LoVo (cell line): Measurements from ENCODE around the gene FAM149B1.
"Not testable (repeated sequence)": the region's sequence is repeated elsewhere in the genome, so short reads cannot be mapped to it uniquely, and the experiment has no call there.

ENCODE experiments used
- DNase-seq: peaks from one replicate; pipeline ENCODE4 v3.0.0-alpha.2; 2016; ENCODE audit warnings: low spot score

FAM149B1 gene

GRCh38 chr10:73167783-73168464 is at the start of gene FAM149B1, which contains the start of gene ECD:
FAM149B1 (plus strand) TSS chr10:73168119; CDS start chr10:73168340, 221 bp downstream.
ECD (minus strand) TSS chr10:73168008; CDS start chr10:73163937, 4,071 bp downstream.
- DNase-seq = peak; percentile 94

DNA sequence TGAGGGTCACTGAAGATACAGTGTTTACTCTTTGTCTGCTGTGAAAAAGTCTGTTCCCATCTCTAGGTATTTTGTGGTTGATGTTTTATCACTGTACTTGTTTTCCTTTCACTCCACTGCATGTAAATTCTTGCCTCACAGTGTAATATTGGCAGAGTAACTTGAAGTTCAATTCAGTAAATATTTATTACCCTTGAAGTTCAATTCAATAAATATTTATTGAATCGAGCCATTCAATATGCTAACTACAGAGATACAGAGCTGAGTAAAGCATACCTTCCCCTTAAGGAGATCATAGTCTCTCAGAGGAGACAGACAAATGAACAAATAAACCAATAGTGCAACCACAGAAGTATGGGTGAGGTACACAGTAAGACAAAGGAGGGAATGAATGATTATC is 48.5 kb upstream of the FAM149B1 start:
- no peak for DNase-seq

GRCh38 chr10:73119952-73120351 is 48.0 kb upstream of the FAM149B1 start:
- DNase-seq = no peak

- no peak for DNase-seq
Observed at GRCh38 chr10:73126343-73126742, 41.6 kb upstream of the FAM149B1 start.

DNA sequence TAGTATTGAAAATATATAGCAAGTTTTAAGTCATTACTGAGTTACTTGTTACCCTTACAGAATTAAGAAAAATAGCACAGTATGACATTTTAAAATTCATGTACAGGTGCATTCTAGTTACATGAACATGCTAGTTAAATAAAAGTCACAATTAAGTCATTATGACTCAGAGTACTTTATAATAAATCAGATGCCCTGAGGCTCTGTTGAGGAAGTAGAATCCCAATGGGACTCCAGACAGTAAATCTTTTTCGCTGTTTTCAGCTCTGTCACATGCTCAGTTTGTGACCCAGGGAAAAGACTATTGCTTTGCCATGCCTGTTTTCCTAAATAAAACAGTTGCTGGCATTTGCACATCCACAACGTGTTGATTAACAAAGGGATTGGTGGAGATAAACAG is 36.6 kb upstream of the FAM149B1 start:
- no peak for DNase-seq

DNA sequence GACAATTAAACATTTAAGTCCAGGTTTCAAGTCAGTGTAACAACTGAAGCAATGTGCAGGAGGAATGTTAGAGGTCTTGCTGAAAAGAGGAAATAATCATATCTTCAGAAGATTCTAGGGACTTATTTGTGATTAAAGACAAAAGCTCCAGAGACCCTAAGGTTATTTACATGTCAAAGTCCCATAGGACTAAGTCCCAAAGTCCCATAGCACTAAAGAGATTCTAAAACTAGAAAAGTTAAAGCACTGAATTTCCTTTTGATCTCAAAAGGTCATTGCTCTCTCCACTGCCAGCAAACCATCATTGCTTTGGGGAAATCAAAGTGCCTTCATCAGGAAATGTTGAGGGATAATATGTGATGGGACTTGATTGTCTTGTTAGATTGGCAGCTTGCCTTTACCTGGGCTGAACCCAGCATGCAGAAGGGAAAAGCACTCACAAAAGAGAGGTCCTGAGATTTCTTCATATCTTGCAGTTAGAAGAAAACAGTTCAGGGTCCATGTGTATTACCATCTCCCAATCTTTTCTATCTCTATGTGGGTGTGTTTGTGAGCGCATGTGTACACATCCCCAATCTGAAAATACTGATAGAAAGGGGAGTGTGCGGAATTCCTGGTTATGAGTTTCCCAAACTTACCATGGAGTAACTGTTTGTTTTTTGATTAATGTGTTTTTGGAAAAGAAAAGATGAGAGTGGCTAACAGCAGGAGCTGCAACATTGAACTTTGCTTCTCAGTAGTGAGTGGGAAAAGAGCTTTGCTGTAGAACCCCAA is 35.8 kb upstream of the FAM149B1 start:
- no peak for DNase-seq

DNA sequence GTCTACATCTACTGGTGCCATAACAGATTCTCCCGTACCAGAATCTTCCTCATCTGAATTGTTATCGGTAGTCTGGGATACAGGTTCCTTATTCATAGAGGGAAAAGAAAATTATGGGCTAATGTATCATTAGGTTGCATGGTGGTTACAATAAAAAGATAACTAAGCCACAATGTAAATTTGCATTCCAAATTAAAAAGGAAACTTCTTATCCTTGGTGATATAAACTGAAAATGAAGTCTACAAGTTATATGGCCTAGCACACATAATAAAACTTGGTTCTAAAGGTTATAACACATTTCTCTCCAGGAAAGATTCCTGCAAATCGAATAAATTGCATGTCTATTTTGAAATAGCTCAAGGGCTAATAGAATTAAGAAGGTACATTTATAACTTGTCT is 33.2 kb upstream of the FAM149B1 start:
- DNase-seq = no peak

DNA sequence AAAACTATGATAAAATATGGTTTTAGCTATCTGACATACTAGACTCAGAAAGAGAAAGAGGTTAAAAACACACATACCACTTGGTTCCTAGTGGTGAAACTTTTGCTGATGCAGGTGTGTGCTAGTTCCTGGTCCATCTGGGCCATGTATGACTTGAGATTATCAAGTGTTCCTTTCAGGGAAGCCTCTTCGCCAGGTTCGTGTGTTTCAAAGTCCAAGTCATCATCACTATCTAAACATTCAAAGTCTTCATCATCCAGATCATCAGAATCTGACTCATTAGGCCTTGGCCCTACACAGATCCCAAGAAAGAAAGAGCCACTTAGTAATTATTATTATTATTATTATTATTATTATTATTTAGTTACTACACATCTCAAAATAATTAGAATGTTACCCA is 31.3 kb upstream of the FAM149B1 start:
- DNase-seq = no peak

GRCh38 chr10:73139251-73139650 is 28.7 kb upstream of the FAM149B1 start:
- no peak for DNase-seq

DNA sequence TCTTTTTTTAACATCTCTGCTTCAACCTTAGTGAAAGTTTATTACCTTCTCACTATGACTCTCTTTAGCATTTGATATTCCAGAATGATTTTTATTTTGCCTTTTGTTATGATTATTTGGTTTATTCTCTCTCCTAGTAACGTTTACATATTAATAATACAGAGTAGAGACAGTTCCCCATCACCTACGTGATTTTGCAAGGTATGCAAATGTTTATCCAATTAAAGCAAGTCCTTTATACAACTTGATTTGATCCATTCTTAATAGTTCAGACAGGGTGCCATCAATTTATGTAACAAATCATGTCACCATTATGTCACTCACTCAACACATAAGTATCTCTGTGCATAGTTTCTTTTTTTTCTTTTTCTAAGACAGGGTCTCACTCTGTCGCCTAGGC is 26.3 kb upstream of the FAM149B1 start:
- DNase-seq = no peak

- DNase-seq = not testable (repeated sequence)
Observed at GRCh38 chr10:73150633-73151413, 17.1 kb upstream of the FAM149B1 start.

DNA sequence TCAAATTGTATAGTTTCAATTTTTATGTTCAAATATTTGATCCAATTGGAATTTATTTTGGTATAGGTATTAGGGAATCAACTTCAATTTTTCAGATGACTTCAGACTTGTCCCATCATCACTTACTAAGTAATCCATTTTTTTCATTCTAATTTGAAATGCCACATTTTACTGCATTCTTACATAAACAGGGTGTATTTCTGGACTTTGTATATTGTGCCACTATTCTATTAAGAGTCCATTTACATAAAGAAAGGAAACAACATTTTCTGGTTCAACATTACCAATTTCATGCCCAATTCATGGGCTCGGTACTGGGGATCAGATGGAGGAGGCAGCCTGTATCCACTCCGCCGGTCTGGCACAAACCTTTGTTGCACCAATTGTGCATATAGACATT is 15.9 kb upstream of the FAM149B1 start:
- no peak for DNase-seq

DNA sequence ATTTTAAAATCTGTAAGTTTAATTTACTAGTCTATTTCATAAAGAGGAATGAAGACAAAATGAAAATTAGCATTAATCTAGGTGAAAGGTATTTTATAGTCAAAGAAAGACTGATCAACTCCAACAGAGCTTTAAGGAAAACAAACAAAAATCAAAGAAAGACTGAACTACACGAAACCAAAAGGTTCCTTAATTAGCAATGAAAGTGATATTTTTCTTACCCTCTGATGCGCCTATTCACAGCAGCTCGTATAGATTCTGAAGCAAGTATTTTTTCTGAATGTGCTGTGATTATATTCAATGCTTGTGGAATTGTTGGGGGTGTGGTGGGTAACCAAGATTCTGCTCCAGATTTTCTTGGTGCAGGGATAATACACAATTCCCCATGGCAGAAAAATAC is 11.9 kb upstream of the FAM149B1 start:
- DNase-seq = no peak

- peak; percentile 33 for DNase-seq
Observed at GRCh38 chr10:73159038-73159648, 8.8 kb upstream of the FAM149B1 start.

GRCh38 chr10:73161079-73161478 is 6.8 kb upstream of the FAM149B1 start:
- no peak for DNase-seq

GRCh38 chr10:73161662-73162061 is 6.3 kb upstream of the FAM149B1 start:
- no peak for DNase-seq

GRCh38 chr10:73163096-73163495 is 4.8 kb upstream of the FAM149B1 start:
- DNase-seq = no peak

DNA sequence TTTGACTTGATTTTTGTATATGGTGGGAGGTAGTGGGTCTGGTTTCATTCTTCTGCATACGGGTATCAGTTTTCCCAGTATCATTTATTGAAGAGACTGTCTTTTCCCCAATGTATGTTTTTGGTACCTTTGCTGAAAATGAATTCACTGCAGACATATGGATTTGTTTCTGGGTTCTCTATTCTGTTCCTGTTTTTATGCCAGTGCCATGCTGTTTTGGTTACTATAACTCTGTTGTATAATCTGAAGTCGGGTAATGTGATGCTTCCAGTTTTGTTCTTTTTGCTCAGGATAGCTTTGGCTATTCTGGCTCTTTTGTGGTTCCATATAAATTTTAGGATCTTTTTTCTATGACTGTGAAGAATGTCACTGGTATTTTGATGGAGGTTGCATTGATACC is 947 bp upstream of the FAM149B1 start:
- DNase-seq = no peak

DNA sequence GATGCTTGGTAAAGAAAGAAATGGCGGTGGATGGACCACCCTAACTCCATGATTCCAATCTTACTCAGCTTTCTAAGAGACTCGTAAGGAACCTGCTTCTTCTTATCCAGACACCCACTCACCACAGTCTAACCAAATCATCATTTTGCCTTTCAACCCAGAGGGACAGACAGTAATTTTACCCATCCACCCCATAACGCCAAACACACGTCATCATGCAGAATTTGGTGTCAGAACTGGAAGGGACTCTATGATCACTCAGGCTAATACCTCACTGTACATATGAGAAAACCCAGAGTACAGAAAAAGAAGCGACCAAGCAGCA is 499 bp upstream of the FAM149B1 start:
- no peak for DNase-seq

- no peak for DNase-seq
Observed at GRCh38 chr10:73168465-73168803, 515 bp downstream of the FAM149B1 start.

DNA sequence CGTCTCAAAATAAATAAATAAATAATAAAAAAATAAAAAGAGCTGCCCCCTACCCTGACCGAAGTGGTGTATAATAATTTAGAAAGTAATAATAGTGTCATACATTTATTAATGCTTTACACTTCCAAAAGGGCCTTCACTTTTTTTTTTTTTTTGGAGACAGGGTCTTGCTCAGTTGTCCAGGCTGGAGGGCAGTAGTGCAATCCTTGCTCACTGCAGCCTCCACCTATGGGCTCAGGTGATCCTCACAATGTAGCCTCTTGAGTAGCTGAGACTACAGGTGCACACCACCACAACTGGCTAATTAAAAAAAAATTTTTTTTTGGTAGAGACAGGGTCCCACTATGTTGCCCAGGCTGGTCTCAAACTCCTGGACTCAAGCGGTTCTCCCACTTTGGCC is 1.4 kb downstream of the FAM149B1 start:
- no peak for DNase-seq

DNA sequence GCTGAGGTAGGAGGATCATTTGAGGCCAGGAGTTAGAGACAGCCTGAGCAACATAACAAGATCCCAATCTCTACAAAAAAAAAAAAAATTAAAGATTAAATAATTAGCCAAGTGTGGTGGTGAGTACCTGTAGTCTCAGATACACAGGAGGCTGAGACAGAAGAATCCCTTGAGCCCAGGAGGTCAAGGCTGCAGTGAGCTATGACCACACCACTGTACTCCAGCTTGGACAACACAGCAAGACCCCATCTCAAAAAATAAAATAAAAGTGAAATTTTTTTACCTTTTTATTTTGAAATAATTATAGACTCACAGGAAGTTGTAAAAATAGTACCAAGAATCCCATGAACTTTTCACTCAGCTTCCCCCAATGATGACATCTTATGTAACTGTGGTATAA is 4.9 kb downstream of the FAM149B1 start:
- no peak for DNase-seq
